ENCODE measurements around the gene FOXP1.

The FOXP1 gene

DNA sequence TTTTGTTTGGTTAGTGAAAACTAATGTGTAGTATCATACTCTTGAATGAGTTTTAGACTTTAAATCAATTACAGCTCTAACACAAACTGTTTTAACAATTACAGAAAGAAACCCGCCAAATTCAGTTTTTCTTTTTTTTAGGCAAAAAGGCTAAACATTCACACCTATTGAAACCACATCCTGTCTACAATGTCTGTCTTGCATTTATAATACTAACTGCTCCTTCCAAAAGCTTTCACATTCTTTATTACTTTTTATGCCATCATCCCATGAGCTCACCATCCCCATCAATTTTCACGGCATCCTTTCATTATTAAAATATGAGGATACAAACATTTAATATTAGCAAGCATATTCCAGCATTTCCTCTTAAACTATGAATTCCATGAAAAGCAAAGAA lies 593.3 kb downstream of the FOXP1 start:
- TF ChIP-seq, protein P1, sequence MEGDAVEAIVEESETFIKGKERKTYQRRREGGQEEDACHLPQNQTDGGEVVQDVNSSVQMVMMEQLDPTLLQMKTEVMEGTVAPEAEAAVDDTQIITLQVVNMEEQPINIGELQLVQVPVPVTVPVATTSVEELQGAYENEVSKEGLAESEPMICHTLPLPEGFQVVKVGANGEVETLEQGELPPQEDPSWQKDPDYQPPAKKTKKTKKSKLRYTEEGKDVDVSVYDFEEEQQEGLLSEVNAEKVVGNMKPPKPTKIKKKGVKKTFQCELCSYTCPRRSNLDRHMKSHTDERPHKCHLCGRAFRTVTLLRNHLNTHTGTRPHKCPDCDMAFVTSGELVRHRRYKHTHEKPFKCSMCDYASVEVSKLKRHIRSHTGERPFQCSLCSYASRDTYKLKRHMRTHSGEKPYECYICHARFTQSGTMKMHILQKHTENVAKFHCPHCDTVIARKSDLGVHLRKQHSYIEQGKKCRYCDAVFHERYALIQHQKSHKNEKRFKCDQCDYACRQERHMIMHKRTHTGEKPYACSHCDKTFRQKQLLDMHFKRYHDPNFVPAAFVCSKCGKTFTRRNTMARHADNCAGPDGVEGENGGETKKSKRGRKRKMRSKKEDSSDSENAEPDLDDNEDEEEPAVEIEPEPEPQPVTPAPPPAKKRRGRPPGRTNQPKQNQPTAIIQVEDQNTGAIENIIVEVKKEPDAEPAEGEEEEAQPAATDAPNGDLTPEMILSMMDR (IDR thresholded peaks at IDR 0.05; ENCODE audit: low read depth, low read length, poor library complexity, severe bottlenecking): no peak
- TF ChIP-seq EZH2phosphoT487 (IDR thresholded peaks at IDR 0.05; ENCODE audit: borderline replicate concordance, low read length): no peak
- H3K27me3 ChIP-seq (ENCODE audit: control insufficient read depth, low read length): no peaks in the 10 kb centered on the region
- H3F3A ChIP-seq (ENCODE audit: control insufficient read depth, insufficient read depth): no peaks in the 10 kb centered on the region
- no peak overlapping the region for H3K4me2 ChIP-seq (ENCODE audit: low read length)
- no peaks in the 10 kb centered on the region for H3K9me2 ChIP-seq (replicated peaks; ENCODE audit: control insufficient read depth, low read length)
- H3K9me3 ChIP-seq (ENCODE audit: control insufficient read depth, insufficient read depth, low read length): no peaks in the 10 kb centered on the region
- H3K79me2 ChIP-seq (ENCODE audit: control insufficient read depth, low read length): no peaks in the 10 kb centered on the region
- H3K27ac ChIP-seq (ENCODE audit: low read depth, low read length): no peak overlapping the region
- peaks cover 32% of the 10 kb centered on the region for H3K36me3 ChIP-seq (ENCODE audit: control insufficient read depth, low read length)
- peaks cover 17% of the 10 kb centered on the region for H3K4me1 ChIP-seq (ENCODE audit: control insufficient read depth, low read length)
- H4K20me1 ChIP-seq (ENCODE audit: control insufficient read depth, insufficient read depth, low read depth, low read length): no peaks in the 10 kb centered on the region
- no peak overlapping the region for H3K4me3 ChIP-seq (ENCODE audit: low read length)

DNA sequence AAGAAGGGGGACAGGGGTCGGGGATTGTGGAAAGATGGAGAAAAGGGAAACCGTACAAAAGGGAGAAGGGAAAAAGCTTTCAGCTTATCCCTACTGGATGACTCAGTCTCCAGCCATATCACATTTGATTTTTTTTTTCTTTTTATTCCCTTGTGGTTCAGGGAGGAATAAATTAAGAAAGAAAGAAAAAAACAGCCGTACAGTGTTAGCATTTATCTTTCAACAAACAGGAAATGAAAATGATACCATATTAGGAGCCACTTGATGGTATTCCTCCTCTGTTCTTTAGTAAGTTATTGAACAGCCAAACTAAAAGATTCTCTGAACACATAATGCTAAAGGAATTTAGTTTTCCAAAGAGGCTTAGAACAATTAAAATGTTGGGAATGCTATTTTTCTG lies 594.4 kb downstream of the FOXP1 start:
- Histone ChIP-seq H4K20me1 (ENCODE audit: control insufficient read depth, insufficient read depth, low read depth, low read length) (no peaks in the 10 kb centered on the region), H3K4me3 (ENCODE audit: low read length) (no peak overlapping the region), H3K9me2 (replicated peaks; ENCODE audit: control insufficient read depth, low read length) (no peaks in the 10 kb centered on the region), H3K79me2 (ENCODE audit: control insufficient read depth, low read length) (no peaks in the 10 kb centered on the region), H3K27me3 (ENCODE audit: control insufficient read depth, low read length) (no peaks in the 10 kb centered on the region), H3K36me3 (ENCODE audit: control insufficient read depth, low read length) (peaks cover 41% of the 10 kb centered on the region), H3K27ac (ENCODE audit: low read depth, low read length) (no peak overlapping the region), H3K9me3 (ENCODE audit: control insufficient read depth, insufficient read depth, low read length) (no peaks in the 10 kb centered on the region), H3K4me1 (ENCODE audit: control insufficient read depth, low read length) (peaks cover 17% of the 10 kb centered on the region), H3F3A (ENCODE audit: control insufficient read depth, insufficient read depth) (no peaks in the 10 kb centered on the region), H3K4me2 (ENCODE audit: low read length) (no peak overlapping the region)
- TF ChIP-seq, protein P1 (IDR thresholded peaks at IDR 0.05; ENCODE audit: low read depth, low read length, poor library complexity, severe bottlenecking): no peak
- TF ChIP-seq EZH2phosphoT487 (IDR thresholded peaks at IDR 0.05; ENCODE audit: borderline replicate concordance, low read length): no peak

DNA sequence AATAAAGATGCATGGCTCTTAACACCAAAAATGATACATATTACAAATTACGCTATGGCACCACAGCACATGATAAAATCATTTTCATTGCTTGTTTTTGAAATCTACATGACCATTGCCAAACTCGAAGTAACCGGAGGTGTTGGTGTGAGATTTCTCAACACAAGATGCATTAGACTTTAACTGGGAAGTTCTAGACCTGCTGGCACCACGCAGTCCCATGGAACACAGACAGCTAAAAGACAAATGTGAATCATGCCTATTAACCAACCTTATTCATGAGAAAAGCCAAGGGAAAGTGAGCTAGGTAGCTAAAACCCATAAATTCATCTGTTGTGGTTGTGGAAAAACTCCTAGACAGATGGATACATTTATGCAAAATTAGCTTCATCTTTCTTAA lies 595.4 kb downstream of the FOXP1 start:
- no peak overlapping the region for H3K27ac ChIP-seq (ENCODE audit: low read depth, low read length)
- H3K79me2 ChIP-seq (ENCODE audit: control insufficient read depth, low read length): no peaks in the 10 kb centered on the region
- H3K9me3 ChIP-seq (ENCODE audit: control insufficient read depth, insufficient read depth, low read length): no peaks in the 10 kb centered on the region
- H3K36me3 ChIP-seq (ENCODE audit: control insufficient read depth, low read length): peaks cover 46% of the 10 kb centered on the region
- no peak overlapping the region for H3K4me2 ChIP-seq (ENCODE audit: low read length)
- no peak overlapping the region for H3K4me3 ChIP-seq (ENCODE audit: low read length)
- no peaks in the 10 kb centered on the region for H3F3A ChIP-seq (ENCODE audit: control insufficient read depth, insufficient read depth)
- no peaks in the 10 kb centered on the region for H4K20me1 ChIP-seq (ENCODE audit: control insufficient read depth, insufficient read depth, low read depth, low read length)
- TF ChIP-seq, protein P1 (IDR thresholded peaks at IDR 0.05; ENCODE audit: low read depth, low read length, poor library complexity, severe bottlenecking): no peak
- TF ChIP-seq EZH2phosphoT487 (IDR thresholded peaks at IDR 0.05; ENCODE audit: borderline replicate concordance, low read length): no peak
- H3K4me1 ChIP-seq (ENCODE audit: control insufficient read depth, low read length): peaks cover 17% of the 10 kb centered on the region
- H3K9me2 ChIP-seq (replicated peaks; ENCODE audit: control insufficient read depth, low read length): no peaks in the 10 kb centered on the region
- no peaks in the 10 kb centered on the region for H3K27me3 ChIP-seq (ENCODE audit: control insufficient read depth, low read length)

DNA sequence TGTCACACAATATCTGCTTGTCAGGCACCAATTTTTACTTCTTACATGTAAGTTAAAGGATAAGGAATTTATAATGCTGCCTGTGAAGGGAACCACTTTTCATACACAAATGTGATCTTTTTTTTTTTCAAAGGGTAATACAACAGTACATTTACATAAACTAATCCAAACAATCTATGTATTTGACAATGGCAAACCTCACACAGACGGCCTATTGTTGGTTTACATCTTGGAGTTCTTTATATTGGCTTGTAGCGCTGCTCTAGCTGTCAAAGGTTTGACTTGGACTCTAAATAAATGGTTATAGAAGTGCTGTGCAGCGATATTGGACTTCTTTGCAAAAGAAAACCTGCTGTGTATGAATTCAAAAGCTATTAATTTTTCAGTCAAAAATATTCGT lies 598.0 kb downstream of the FOXP1 start:
- H3K9me2 ChIP-seq (replicated peaks; ENCODE audit: control insufficient read depth, low read length): no peaks in the 10 kb centered on the region
- peaks cover 10% of the 10 kb centered on the region for H3K4me1 ChIP-seq (ENCODE audit: control insufficient read depth, low read length)
- peaks cover 41% of the 10 kb centered on the region for H3K36me3 ChIP-seq (ENCODE audit: control insufficient read depth, low read length)
- no peak overlapping the region for H3K4me2 ChIP-seq (ENCODE audit: low read length)
- no peaks in the 10 kb centered on the region for H4K20me1 ChIP-seq (ENCODE audit: control insufficient read depth, insufficient read depth, low read depth, low read length)
- H3K79me2 ChIP-seq (ENCODE audit: control insufficient read depth, low read length): no peaks in the 10 kb centered on the region
- no peaks in the 10 kb centered on the region for H3K9me3 ChIP-seq (ENCODE audit: control insufficient read depth, insufficient read depth, low read length)
- no peaks in the 10 kb centered on the region for H3K27me3 ChIP-seq (ENCODE audit: control insufficient read depth, low read length)
- H3F3A ChIP-seq (ENCODE audit: control insufficient read depth, insufficient read depth): no peaks in the 10 kb centered on the region
- H3K4me3 ChIP-seq (ENCODE audit: low read length): no peak overlapping the region
- no peak overlapping the region for H3K27ac ChIP-seq (ENCODE audit: low read depth, low read length)
- TF ChIP-seq, protein P1 (IDR thresholded peaks at IDR 0.05; ENCODE audit: low read depth, low read length, poor library complexity, severe bottlenecking): no peak
- no peak for TF ChIP-seq EZH2phosphoT487 (IDR thresholded peaks at IDR 0.05; ENCODE audit: borderline replicate concordance, low read length)
